PC-9 (cell line): ENCODE measurements around the gene FANK1.

Source experiments
- CTCF ChIP-seq: fragments of 200-600 bp; sonication (generic); conservative IDR thresholded peaks from 2 replicates; pipeline ENCODE4 v1.6.1; 2017; ENCODE audit warnings: mixed run types, antibody characterized with exemption, mild to moderate bottlenecking, moderate library complexity
- EZH2 ChIP-seq: fragments of 200-600 bp; sonication (generic); IDR thresholded peaks from 2 replicates; pipeline ENCODE4 v1.8.0; 2017; ENCODE audit warnings: antibody characterized with exemption, low read depth

- TF ChIP-seq CTCF (no peak), EZH2 (no peak)
Measured at GRCh38 chr10:126017961-126018560, 121.7 kb downstream of the FANK1 start.
